Loucy (cell line): ENCODE results near the gene NME4.

ENCODE experiments used
- H2AFZ ChIP-seq: fragments of 200-600 bp; sonication (generic); 2 replicates; pipeline ENCODE4 v1.6.0; 2016; ENCODE audit warnings: antibody characterized with exemption, mild to moderate bottlenecking, low read length, moderate library complexity
- H3F3A ChIP-seq: fragments of 200-600 bp; 2 replicates; pipeline ENCODE4 v1.6.0; 2016; ENCODE audit warnings: antibody characterized with exemption, low read depth, mild to moderate bottlenecking
- H3K27me3 ChIP-seq: fragments of 200-600 bp; sonication (generic); 2 replicates; pipeline ENCODE4 v1.6.1; 2014; ENCODE audit warnings: low read length, mild to moderate bottlenecking; ENCODE audit not compliant: insufficient read depth, poor library complexity, severe bottlenecking
- H3K36me3 ChIP-seq: fragments of 200-600 bp; sonication (generic); 2 replicates; pipeline ENCODE4 v1.6.1; 2016; ENCODE audit warnings: low read length; ENCODE audit not compliant: insufficient read depth
- H3K4me1 ChIP-seq: fragments of 200-600 bp; sonication (generic); 2 replicates; pipeline ENCODE4 v1.5.1; 2014; ENCODE audit warnings: low read length, mild to moderate bottlenecking; ENCODE audit not compliant: insufficient read depth, poor library complexity, severe bottlenecking
- H3K4me2 ChIP-seq: fragments of 200-600 bp; sonication (generic); 2 replicates; pipeline ENCODE4 v1.6.0; 2014; ENCODE audit warnings: antibody characterized with exemption, low read length, low read depth, mild to moderate bottlenecking; ENCODE audit not compliant: poor library complexity, severe bottlenecking
- H3K4me3 ChIP-seq: fragments of 200-600 bp; sonication (generic); 2 replicates; pipeline ENCODE4 v1.5.1; 2014; ENCODE audit warnings: low read length, mild to moderate bottlenecking, mixed read lengths; ENCODE audit not compliant: poor library complexity, severe bottlenecking
- H3K79me2 ChIP-seq: fragments of 200-600 bp; sonication (generic); 2 replicates; pipeline ENCODE4 v1.6.1; 2014; ENCODE audit warnings: low read length; ENCODE audit not compliant: insufficient read depth
- H3K9ac ChIP-seq: fragments of 200-600 bp; sonication (generic); 2 replicates; pipeline ENCODE4 v1.6.0; 2014; ENCODE audit warnings: mild to moderate bottlenecking, low read depth, low read length, moderate library complexity; ENCODE audit not compliant: poor library complexity, severe bottlenecking
- H3K9me2 ChIP-seq: fragments of 200-600 bp; sonication (generic); replicated peaks from 2 replicates; pipeline ENCODE4 v1.6.1; 2016; ENCODE audit warnings: low read depth, low read length, mixed read lengths
- H3K9me3 ChIP-seq: fragments of 200-600 bp; sonication (generic); 2 replicates; pipeline ENCODE4 v1.6.1; 2014; ENCODE audit warnings: mild to moderate bottlenecking, antibody characterized with exemption, low read length, low read depth; ENCODE audit not compliant: insufficient read depth
- H4K20me1 ChIP-seq: fragments of 200-600 bp; sonication (generic); 2 replicates; pipeline ENCODE4 v1.6.0; 2014; ENCODE audit warnings: antibody characterized with exemption, low read length, mild to moderate bottlenecking; ENCODE audit not compliant: insufficient read depth, poor library complexity, severe bottlenecking
- CTCF ChIP-seq: fragments of 200-600 bp; sonication (generic); conservative IDR thresholded peaks from 2 replicates; pipeline ENCODE4 v1.5.1; 2014; ENCODE audit warnings: mild to moderate bottlenecking, antibody characterized with exemption, low read length
- EZH2phosphoT487 ChIP-seq: fragments of 200-600 bp; IDR thresholded peaks from 2 replicates; pipeline ENCODE4 v1.6.1; 2018; ENCODE audit warnings: antibody characterized with exemption, mild to moderate bottlenecking, moderate library complexity, borderline replicate concordance

NME4 gene

GRCh38 chr16:441447-441846 is 44.4 kb downstream of the NME4 start:
- no peak overlapping the region for H2AFZ ChIP-seq
- H3K4me1 ChIP-seq: no peaks in the 10 kb centered on the region
- no peaks in the 10 kb centered on the region for H4K20me1 ChIP-seq
- H3K4me2 ChIP-seq: no peak overlapping the region
- H3K4me3 ChIP-seq: no peak overlapping the region
- H3F3A ChIP-seq: no peaks in the 10 kb centered on the region
- TF ChIP-seq CTCF (no peak), EZH2phosphoT487 (no peak)
- H3K9me2 ChIP-seq: no peaks in the 10 kb centered on the region
- no peaks in the 10 kb centered on the region for H3K9me3 ChIP-seq
- no peaks in the 10 kb centered on the region; the same call in 1 of the 2 replicates for H3K79me2 ChIP-seq
- no peak overlapping the region for H3K9ac ChIP-seq
- no peaks in the 10 kb centered on the region for H3K36me3 ChIP-seq
- H3K27me3 ChIP-seq: no peaks in the 10 kb centered on the region

- no peaks in the 10 kb centered on the region for H3F3A ChIP-seq
- no peaks in the 10 kb centered on the region for H4K20me1 ChIP-seq
- H3K9me3 ChIP-seq: no peaks in the 10 kb centered on the region
- H3K36me3 ChIP-seq: no peaks in the 10 kb centered on the region
- H3K4me1 ChIP-seq: no peaks in the 10 kb centered on the region
- H2AFZ ChIP-seq: no peak overlapping the region
- H3K9ac ChIP-seq: no peak overlapping the region
- H3K4me2 ChIP-seq: no peak overlapping the region
- H3K79me2 ChIP-seq: no peaks in the 10 kb centered on the region; the same call in 1 of the 2 replicates
- no peaks in the 10 kb centered on the region for H3K27me3 ChIP-seq
- no peaks in the 10 kb centered on the region for H3K9me2 ChIP-seq
- TF ChIP-seq EZH2phosphoT487 (no peak), CTCF (no peak)
- no peak overlapping the region for H3K4me3 ChIP-seq
Measured at GRCh38 chr16:442976-443375, 46.0 kb downstream of the NME4 start.

- Histone ChIP-seq H3F3A (no peaks in the 10 kb centered on the region), H3K4me3 (no peak overlapping the region), H3K79me2 (no peaks in the 10 kb centered on the region; the same call in 1 of the 2 replicates), H3K9me2 (no peaks in the 10 kb centered on the region), H3K4me2 (no peak overlapping the region), H3K4me1 (no peaks in the 10 kb centered on the region), H3K36me3 (no peaks in the 10 kb centered on the region), H3K9me3 (no peaks in the 10 kb centered on the region), H3K9ac (no peak overlapping the region), H2AFZ (no peak overlapping the region), H4K20me1 (no peaks in the 10 kb centered on the region), H3K27me3 (no peaks in the 10 kb centered on the region)
- TF ChIP-seq EZH2phosphoT487 (no peak), CTCF (no peak)
Measured at GRCh38 chr16:444027-444426, 47.0 kb downstream of the NME4 start.
